Measurements from ENCODE around the gene TSPAN32.
"Not testable (repeated sequence)": the region's sequence is repeated elsewhere in the genome, so short reads cannot be mapped to it uniquely, and the experiment has no call there.

TSPAN32 gene

GRCh38 chr11:2316169-2316962 is 14.6 kb downstream of the TSPAN32 start:
- DNase-seq (ENCODE audit: low read depth) = no peak

- DNase-seq (ENCODE audit: low read depth) = no peak
Observed at GRCh38 chr11:2316963-2317244, 15.1 kb downstream of the TSPAN32 start.

GRCh38 chr11:2317354-2318050 is 15.7 kb downstream of the TSPAN32 start:
- DNase-seq (ENCODE audit: low read depth) = no peak

GRCh38 chr11:2318123-2318522 is 16.3 kb downstream of the TSPAN32 start:
- no peak for DNase-seq (ENCODE audit: low read depth)

- no peak for DNase-seq (ENCODE audit: low read depth)
Observed at GRCh38 chr11:2318707-2319106, 16.9 kb downstream of the TSPAN32 start.

GRCh38 chr11:2319791-2320472 is 18.1 kb downstream of the TSPAN32 start:
- DNase-seq (ENCODE audit: low read depth) = no peak

GRCh38 chr11:2320568-2321310 is 18.9 kb downstream of the TSPAN32 start:
- no peak for DNase-seq (ENCODE audit: low read depth)

- no peak for DNase-seq (ENCODE audit: low read depth)
Observed at GRCh38 chr11:2321311-2321683, 19.5 kb downstream of the TSPAN32 start.

GRCh38 chr11:2325123-2325522 is 23.3 kb downstream of the TSPAN32 start:
- no peak for DNase-seq (ENCODE audit: low read depth)

GRCh38 chr11:2325719-2326118 is 23.9 kb downstream of the TSPAN32 start:
- no peak for DNase-seq (ENCODE audit: low read depth)

GRCh38 chr11:2327032-2327431 is 25.2 kb downstream of the TSPAN32 start:
- no peak for DNase-seq (ENCODE audit: low read depth)

- DNase-seq (ENCODE audit: low read depth) = no peak
Observed at GRCh38 chr11:2328021-2328420, 26.2 kb downstream of the TSPAN32 start.

GRCh38 chr11:2328656-2329354 is 27.0 kb downstream of the TSPAN32 start:
- no peak for DNase-seq (ENCODE audit: low read depth)

GRCh38 chr11:2329551-2329950 is 27.7 kb downstream of the TSPAN32 start:
- DNase-seq (ENCODE audit: low read depth) = no peak

- no peak for DNase-seq (ENCODE audit: low read depth)
Observed at GRCh38 chr11:2330696-2331095, 28.9 kb downstream of the TSPAN32 start.

GRCh38 chr11:2331404-2331803 is 29.6 kb downstream of the TSPAN32 start:
- DNase-seq (ENCODE audit: low read depth) = no peak

- DNase-seq (ENCODE audit: low read depth) = not testable (repeated sequence)
Observed at GRCh38 chr11:2332569-2332968, 30.8 kb downstream of the TSPAN32 start.

- DNase-seq (ENCODE audit: low read depth) = not testable (repeated sequence)
Observed at GRCh38 chr11:2333486-2334205, 31.8 kb downstream of the TSPAN32 start.

GRCh38 chr11:2335286-2335685 is 33.5 kb downstream of the TSPAN32 start:
- not testable (repeated sequence) for DNase-seq (ENCODE audit: low read depth)

- DNase-seq (ENCODE audit: low read depth) = not testable (repeated sequence)
Observed at GRCh38 chr11:2338760-2339159, 36.9 kb downstream of the TSPAN32 start.

GRCh38 chr11:2342557-2342956 is 40.7 kb downstream of the TSPAN32 start:
- no peak for DNase-seq (ENCODE audit: low read depth)

All from fibroblast of the conjunctiva (primary cell).